A172 (cell line): ENCODE measurements around the gene ETF1. TPM values are rescaled to one million over a fixed set of nuclear protein-coding genes. Genes with fewer than 3 reads are reported as not detected.

Experiments
- DNase-seq: peaks from one replicate; pipeline ENCODE4 v3.0.0-alpha.2; 2015; ENCODE audit warnings: low spot score
- total RNA-seq: library from RNA; depleted of rRNA; stranded (reverse); fragments of >200 nt; shearing (Covaris generic); gene quantifications from 2 replicates; pipeline ENCODE4 v1.2.3, GENCODE V29; 2014; rRNA removed

ETF1 gene
- total RNA-seq, 1 experiment from 2014 or later, result 172 TPM

DNA sequence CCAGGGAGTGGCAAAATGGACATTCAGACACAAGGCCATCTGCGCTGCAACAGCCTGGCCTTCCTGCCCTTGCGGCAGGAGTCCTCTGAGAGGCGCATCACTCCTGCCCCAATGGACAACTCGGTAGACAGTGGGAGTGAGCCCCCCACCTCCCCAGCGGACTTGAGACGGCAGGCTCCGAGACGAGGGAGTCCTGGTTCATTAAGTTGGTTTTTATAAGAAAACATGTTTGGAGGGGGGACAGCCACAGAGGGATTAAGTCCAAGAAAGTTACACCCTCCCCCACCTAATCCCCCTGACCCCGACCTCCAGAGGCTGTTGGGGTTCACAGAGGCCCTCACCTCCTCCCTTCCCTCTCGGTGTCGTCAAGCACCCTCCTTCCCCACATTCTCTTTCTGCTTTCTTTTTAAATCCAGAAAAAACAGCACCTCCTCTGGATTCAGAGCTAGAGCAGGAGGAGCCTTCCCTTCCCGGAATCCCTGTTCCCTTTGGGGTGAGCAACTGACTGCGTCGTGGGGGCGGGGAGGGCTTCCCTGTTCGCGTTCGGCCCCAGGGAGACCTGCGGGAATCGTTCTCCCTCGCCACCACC lies 79.5 kb downstream of the ETF1 start:
- DNase-seq, result no peak

DNA sequence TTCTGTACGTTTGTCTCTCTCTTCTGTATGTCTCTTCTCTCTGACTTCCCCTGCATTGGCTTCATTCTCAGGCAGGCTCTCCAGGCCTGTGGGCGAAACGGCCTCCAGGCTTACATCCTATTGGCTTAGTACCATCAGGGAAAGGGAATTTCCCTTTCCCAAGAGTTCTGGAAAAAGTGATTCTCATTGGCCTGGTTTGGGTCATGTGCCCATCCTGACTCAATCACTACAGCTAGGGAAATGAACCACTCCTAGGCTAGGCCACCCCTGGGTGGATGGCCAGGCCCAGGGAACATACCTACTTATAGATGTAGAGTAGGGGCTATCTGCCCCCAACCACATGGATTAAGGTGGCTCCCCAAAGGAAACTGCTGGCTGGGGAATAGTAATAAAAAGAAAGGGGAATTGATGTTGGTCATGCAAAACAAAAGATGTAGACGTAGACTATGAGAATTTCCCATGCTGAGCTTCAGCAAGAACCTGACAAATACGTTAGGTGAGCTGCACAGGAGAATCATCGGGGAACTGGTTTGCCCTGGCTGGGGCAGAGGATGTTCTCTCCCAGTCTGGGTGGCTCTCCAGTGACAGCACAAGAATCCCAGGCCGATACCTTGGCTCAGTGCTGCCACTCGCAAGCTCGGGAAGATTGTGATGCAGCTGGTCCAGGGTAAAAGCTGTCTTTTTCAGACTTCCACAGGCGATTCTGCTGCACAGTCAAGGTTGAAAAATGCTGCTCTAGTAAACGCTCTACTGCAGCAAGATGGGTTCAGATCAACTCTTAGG lies 81.5 kb downstream of the ETF1 start:
- peak; percentile 84 for DNase-seq

DNA sequence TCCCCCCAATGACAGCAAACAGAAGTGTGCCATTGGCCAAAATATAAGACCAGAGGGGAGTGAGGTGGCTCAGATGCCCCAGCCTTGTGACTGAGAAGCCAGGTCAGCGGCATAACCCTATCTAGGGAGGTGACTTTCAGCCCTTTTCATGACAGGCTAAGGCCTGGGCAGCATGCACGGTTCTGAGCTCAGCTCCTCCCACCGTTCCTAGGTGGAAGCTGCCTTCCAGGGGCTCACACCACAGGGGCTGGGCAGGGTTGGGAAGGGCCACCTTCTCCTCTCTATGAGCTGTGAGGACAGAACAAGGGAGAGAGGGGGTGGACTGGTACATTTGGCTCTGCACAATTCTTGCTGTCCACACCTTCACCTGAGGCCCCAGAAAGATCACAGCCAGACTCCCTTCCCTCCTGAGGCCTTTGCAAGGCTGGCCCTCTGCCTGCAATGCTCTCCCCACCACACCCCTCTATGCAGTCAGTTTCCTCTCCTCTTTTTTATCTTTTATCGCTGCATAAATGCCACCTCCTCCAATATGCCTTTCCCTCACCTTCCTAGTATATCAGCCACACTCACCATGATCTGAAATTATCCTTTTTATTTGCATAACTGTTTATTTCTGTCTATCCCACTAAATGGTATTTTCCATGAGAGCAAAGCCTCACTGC lies 82.9 kb downstream of the ETF1 start:
- DNase-seq, result no peak

DNA sequence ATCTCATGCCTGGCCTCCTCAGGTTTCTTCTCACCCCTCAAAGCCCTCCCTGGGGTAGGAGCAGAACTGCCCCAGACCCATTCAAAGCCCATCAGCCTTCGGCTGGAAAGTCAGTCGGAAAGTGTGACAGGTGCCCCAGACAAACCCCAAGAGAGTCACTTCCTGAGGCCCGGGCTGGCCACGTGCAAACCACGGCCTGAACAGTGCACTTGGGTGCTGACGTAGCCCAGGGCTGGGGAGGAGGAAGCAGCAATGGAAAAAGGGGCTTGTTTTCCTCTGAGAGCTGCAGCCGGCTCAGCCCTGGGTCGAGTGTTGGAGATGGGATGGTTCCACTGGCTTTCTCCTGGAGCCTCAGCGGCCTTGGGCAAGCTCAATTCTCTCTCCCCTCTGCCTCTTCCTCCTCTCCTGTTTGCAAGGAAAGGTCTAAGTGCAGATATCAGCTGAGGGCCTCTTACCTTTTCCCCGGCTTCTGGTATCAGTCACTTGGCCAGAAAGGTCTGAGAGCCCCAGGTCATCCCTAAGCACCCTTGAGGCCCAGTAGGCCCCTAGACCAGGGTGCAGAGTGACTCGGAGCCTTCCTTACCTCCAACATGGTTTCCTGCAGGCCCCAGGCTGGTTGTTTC lies 83.6 kb downstream of the ETF1 start:
- DNase-seq, result no peak

DNA sequence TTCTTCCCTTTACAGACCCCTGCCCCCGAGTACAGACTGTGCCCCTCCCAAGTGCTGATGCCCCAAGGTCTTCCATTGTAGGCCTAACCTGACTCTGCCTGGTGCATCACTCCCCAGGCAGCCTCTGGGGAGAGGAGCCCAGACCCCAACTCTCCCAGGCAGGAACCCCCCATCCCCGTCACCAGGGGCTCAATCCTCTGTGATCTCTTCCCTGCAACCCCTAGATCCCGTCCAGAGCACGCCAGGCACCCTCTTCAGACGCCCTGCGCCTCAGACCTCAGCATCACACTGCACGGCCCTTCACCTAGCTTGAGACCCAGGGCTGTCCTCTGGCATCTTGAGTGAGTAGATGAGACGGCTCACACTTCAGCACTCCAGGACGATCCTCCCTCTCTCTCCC lies 84.2 kb downstream of the ETF1 start:
- DNase-seq, result no peak

DNA sequence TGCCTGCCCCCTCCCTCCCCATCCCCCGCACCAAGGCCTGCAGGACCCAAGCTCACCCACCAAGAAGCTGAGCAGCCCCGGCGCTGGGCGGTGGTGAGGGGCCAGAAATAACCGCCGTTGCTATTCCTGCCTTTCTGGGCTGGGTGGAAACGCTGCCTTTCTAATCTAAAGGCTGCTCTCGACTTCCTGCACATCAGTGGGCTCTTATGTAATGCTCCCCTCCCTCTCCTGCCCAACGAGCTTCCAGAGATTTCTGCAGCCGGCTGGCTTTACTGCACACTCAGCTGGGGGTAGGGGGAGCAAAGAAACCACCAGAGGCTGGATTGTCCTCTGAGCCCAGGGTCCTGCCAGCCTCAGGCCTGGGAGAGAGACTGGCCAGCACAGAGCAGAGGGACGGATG lies 84.7 kb downstream of the ETF1 start:
- no peak for DNase-seq

DNA sequence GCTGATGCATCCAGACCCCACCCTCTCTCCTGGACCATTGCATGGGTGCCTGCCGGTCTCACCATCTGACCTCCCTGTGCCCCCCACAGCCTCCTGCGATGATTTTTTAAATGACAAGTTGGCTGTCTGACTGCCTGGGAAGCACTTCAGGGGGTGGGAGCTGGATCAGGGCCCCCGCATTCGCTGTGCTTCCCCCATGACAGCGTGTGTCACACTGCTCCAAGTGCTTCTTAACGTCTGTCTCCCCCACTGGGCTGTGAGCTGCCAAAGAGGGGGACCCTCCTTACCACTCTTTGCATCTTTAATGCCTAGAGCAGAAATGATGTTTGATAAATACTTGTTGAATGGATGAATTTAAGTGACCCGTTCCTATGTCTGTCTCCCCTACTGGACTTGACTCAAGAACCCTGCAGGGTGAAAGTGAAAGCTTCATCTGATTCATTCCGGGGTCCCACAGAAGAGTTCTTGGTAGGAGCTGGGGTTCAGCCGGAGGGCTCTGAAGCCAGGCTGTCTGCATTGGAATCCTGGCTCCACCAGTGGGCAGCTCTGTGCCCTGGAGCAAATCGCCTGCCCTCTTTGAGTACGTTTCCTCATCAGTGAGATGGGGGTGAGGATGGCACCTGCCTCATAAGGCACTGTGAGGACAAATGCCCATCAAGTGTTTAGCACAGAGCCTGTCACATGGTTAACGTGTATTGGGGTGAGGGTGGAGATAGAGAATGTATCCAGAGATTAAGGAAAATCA lies 85.3 kb downstream of the ETF1 start:
- no peak for DNase-seq

Other genes starting within 250 kb of the ETF1 start
- gene CDC25C, start 211.4 kb downstream of the ETF1 start, total RNA-seq, result 24.8 and 25.4 TPM in 2 replicates
- 25.4 and 30.7 TPM in 2 replicates for gene FAM53C, start 205.0 kb downstream of the ETF1 start, total RNA-seq
- 45.5 and 50.5 TPM in 2 replicates for gene KDM3B, start 190.6 kb downstream of the ETF1 start, total RNA-seq
- 37.7 and 43.5 TPM in 2 replicates for gene REEP2, start 104.2 kb downstream of the ETF1 start, total RNA-seq
- 2.6 and 4.3 TPM in 2 replicates for gene EGR1, start 77.8 kb downstream of the ETF1 start, total RNA-seq
- 605 and 654 TPM in 2 replicates for gene HSPA9, start 32.2 kb upstream of the ETF1 start, total RNA-seq
- 369 and 401 TPM in 2 replicates for gene CTNNA1, start 210.2 kb upstream of the ETF1 start, total RNA-seq